NCI-H1417 treated with DMSO at 0.1 percent for 48 hours (cell line): ENCODE results near the gene IFTAP.
"Not testable (repeated sequence)": the region's sequence is repeated elsewhere in the genome, so short reads cannot be mapped to it uniquely, and the experiment has no call there.

ENCODE experiments used
- DNase-seq: peaks from one replicate; lab custom pipeline; 2025; lab: John Stamatoyannopoulos, UW

The IFTAP gene

GRCh38 chr11:36638556-36638955 is 44.3 kb downstream of the IFTAP start:
- DNase-seq: no peak

- no peak for DNase-seq
Measured at GRCh38 chr11:36657610-36658267, 63.4 kb downstream of the IFTAP start.

GRCh38 chr11:36661359-36661758 is 67.1 kb downstream of the IFTAP start:
- DNase-seq: not testable (repeated sequence)

DNA sequence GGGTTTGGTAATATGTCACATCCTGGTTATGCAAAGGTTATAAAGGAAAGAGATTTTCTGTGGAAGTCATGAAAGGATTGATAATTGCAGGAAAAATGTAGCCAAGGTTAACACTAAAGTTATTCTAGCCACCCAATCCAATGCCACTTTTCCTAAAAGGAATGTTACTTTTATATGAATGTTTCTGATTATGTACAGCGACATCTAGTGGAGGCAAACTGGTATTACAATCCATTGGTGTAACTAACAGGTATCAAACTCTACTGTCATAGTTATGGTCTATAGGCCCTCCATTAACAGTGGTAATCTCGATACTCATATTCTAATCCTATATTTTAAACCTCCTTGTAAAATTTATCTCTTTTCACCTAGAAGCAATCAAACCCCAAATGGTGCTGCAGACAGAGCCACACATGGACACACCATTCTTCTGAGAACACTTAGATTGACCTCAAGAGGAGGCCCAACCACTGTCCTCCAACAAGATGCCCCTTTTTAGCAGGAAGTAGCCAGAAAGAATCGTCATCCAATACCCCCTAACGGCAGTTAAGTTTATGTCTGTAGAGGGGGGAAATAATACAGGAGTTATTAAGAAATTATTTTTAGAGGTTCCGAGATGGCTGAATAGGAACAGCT is 78.6 kb downstream of the IFTAP start:
- DNase-seq: peak; percentile 9

DNA sequence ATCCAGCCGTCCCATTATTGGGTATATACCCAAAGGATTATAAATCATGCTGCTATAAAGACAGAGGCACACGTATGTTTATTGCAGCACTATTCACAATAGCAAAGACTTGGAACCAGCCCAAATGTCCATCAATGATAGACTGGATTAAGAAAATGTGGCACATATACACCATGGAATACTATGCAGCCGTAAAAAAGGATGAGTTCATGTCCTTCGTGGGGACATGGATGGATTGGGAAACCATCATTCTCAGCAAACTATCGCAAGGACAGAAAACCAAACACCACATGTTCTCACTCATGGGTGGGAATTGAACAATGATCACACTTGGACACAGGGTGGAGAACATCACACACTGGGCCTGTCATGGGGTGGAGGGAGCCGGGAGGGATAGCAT is 85.2 kb downstream of the IFTAP start:
- DNase-seq: not testable (repeated sequence)

DNA sequence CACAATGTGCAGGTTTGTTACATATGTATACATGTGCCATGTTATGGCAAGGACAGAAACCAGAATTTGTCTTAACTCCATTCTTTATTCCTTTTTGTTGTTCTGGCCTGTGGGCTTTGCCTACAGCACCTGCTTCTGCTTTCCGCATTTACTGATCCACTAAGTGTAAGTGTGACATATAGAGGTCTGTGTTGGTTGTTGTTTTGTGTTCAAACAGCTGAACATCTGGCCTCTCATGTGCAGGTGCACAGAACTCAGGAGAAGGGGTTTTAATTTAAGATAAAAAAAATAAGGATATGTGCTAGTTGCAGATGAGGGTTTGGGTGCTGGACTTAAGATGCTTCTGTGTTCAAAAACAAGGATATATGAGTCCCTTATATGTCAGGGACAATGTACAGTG is 89.5 kb downstream of the IFTAP start:
- no peak for DNase-seq

- no peak for DNase-seq
Measured at GRCh38 chr11:36684840-36685801, 90.8 kb downstream of the IFTAP start.

DNA sequence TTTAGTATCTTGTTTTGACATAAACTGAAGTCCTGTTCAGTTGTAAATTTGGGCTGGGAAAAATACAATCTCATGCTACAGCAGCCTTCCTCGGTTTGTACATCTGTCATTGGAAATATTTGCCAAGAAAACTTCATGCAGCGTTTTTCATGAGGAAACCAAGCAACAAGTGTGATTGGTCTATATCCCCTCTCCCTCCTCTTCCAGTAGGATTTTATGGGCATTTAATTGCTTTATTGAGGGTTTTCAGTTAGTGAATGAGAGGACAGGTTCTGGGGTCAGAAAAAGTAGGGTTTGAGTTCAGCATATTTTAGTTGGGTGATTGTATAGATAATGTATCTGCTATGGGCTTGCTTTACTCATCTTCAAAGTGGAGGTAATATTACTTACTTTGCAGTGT is 93.8 kb downstream of the IFTAP start:
- DNase-seq: no peak

- no peak for DNase-seq
Measured at GRCh38 chr11:36688571-36689291, 94.4 kb downstream of the IFTAP start.

GRCh38 chr11:36689442-36689841 is 95.1 kb downstream of the IFTAP start:
- no peak for DNase-seq

- no peak for DNase-seq
Measured at GRCh38 chr11:36692704-36693103, 98.4 kb downstream of the IFTAP start.

DNA sequence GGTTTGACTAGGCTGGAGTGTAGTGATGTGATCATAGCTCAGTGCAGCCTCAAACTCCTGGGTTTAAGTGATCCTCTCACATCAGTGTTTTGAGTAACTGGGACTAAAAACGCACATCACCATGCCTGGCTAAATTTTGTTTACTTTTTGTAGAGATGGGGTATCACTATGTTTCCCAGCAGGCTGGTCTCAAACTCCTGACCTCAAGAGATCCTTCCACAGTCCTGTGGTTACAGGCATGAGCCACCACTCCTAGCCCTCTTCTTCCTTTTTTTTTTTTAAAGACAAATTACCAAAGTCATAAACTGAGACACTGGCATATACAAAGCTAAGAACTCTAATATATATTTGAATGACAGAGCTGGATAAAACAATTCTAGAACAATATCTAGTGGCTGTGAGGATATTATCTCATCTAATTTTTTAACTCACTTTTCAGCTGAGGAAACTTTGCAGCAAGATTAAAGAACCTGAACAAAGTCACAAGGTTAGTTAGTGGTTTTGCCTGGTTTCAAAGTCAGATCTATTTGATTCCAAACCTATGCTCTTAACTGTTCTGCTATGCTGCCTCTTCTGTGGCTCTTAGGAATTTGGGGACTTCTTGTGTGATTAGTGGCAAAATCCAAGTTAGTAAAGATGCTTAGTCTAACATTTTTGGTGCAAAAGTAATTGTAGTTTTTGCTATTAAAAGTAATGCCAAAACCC is 99.0 kb downstream of the IFTAP start:
- DNase-seq: no peak

DNA sequence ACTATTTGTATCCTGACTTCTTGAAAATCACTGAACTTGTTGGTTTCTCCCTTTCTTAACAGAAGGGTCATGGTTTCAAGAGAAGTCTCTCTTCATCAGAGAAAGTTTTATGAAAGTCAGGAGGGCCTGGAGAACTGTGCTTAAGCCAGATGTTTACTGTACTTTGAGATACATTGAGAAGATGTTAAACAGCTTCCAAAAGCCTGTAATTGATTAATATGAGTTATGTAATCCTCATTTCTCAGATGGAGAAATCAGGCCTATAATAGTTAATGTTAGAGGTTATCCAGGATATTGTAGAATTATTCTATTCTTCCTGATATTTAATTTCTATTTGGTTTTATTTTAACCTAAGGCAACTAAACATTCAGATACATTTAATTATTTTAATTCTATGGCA is 100.8 kb downstream of the IFTAP start:
- no peak for DNase-seq

- no peak for DNase-seq
Measured at GRCh38 chr11:36695571-36695970, 101.3 kb downstream of the IFTAP start.

DNA sequence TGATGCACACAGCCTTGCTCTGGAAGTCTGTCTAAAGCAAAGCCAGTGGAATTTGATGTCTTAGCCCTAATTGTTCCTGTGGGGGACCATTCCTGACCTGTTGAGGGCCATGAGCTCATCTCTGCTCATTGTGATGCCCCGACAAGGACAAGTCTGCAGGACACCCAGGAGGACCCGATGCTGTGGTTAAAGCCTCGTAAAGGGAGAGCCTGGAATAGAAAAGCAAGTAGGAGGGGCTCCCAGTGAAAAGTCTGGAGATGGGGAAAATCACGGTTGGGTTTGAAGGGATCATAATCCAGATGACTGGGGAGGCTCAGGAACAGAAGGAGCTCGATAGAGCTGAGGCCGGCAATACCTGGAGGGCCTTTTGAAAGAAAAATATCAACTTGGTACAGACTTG is 102.2 kb downstream of the IFTAP start:
- DNase-seq: no peak

DNA sequence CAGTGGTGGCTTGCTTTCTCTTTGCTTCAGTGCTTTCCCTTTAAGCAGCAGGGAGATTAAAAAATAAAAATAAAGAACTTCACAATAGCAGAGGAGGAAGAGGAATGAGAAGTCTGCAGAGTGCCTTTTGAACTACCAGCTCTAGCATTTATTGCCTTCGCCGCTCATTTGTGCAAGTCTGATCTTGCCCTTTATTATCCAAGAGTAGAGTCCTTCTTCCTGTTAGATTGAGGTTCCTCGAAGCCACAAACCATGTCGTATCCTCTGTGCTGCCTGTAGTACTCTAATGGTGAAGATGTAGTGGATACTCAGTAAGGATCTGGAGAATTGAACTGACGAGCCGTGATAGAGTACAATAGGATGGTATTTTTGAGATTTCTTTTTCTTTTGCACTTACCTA is 105.0 kb downstream of the IFTAP start:
- DNase-seq: peak; percentile 6

DNA sequence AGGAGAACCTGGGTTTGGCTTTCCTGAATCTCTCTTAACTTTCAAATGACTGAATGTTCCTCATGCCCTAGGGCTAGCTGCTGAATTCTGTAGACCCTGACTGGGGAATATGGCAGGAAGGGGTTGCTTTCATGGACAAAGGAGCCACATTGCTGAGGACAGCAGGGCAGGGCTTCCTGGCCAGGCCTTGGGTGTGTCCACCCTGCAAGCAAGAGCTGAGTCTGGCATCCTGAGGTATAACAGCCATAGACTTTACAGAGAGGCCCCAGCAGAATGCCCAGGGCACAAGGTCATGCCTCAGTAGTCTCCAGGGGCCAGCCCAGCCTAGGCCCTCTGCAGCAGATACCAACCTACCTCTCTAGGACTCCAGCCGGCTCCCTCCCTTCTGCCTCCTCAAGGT is 105.9 kb downstream of the IFTAP start:
- no peak for DNase-seq

- peak; percentile 40 for DNase-seq
Measured at GRCh38 chr11:36702330-36703054, 108.2 kb downstream of the IFTAP start.

DNA sequence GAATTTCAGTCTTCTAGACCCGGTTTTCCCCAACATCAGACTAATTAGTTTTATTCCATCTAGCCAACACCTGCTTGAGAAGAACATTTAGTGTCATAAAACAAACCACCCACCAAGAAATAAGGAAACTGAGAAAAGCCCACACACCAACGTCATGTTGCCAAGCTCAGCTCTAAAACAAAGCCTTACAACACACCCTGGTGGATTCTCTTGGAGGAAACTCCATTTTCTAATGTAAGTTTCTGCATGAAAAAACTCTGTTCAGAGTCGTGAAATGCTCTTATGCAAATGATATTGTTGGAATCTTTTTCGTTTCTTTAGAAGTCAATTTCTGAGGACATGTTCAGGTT is 108.7 kb downstream of the IFTAP start:
- DNase-seq: no peak
